Activated CD4-positive, alpha-beta T cell treated with anti-CD3 and anti-CD28 coated beads, Interleukin-2, amount 50 U/mL, for 1 hour (primary cell): ENCODE measurements around the gene TGFB1I1.
"Not testable (repeated sequence)": the region's sequence is repeated elsewhere in the genome, so short reads cannot be mapped to it uniquely, and the experiment has no call there.

Source experiments
- DNase-seq: peaks from one replicate; pipeline ENCODE4 v3.0.0-alpha.2; 2020

Gene TGFB1I1

DNA sequence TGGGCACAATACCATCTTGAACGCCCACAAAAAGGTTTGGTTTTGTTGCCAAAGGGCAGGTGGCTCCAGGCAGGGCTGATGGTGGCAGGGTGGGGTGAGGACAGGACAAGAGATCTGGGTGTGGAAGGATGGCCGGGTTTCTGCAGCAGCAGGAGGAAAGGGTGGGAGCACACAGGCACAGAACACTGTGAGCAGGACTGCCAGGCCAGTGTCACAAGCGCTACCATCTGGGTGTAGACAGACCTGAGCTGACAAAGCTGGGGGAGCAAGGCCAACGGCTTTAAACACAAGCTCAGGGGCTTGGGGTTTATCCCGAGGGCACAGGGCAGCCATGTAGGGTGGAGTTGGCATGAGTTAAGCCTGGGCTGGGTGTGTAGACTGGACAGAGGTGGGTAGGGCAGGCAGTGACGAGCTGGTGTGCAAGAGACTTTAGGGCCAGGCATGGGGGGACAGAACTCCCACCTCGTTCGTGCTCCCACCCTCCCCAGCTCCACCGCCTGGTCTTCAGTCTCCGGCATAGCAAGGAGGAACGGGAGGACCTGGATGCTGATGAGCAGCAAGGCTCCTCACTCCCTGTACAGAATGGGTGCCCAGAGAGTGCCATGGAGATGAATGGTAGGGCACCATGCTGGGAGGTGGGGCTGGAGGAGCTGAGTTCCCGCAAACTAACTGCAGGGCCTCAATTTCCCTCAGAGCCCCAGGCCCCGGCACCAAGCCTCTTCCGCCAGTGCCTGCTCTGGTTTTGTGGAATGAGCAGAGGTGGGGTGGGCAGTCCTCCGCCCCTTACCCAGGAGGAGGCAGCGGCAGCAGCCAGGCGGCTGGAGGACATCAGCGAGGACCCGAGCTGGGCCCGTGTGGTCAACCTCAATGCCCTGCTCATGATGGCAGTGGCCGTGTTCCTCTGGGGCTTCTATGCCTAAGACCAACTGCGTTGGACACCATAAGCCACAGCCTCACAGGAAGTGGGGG is 17.9 kb downstream of the TGFB1I1 start:
- DNase-seq, result no peak

DNA sequence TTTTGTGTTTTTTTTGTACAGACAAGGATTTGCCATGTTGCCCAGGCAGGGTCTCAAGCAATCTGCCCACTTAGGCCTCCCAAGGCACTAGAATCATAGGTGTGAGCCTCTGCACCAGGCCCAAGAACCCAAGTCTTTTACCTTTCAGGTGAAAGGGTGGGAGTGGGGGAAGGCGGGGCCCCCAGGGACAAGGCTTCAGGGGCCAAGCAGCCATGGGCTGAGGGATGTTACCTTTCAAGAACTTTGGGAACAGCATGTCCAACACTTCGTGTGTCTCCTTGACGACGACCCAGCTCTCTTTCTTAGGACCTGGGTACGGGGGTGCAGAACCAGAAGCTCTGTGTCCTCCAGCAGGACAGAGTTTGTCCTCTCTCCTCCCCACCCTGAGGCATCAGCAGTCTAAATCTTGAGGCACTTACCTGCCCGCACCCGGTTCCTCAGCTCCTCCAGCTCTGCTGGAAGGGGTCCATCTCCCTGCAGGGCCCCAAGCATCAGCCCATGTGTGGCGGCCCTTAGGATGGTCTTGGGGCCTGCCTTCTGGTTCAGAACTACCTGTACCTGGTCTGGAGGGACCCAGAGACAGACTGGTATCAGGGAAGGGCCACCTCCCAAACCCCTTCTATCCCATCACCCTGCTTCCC is 19.9 kb downstream of the TGFB1I1 start:
- no peak for DNase-seq

GRCh38 chr16:31493506-31494125 is 21.7 kb downstream of the TGFB1I1 start:
- no peak for DNase-seq

- no peak for DNase-seq
Observed at GRCh38 chr16:31496670-31497069, 24.7 kb downstream of the TGFB1I1 start.

- no peak for DNase-seq
Observed at GRCh38 chr16:31498493-31498892, 26.5 kb downstream of the TGFB1I1 start.

GRCh38 chr16:31499928-31500327 is 28.0 kb downstream of the TGFB1I1 start:
- DNase-seq, result no peak

DNA sequence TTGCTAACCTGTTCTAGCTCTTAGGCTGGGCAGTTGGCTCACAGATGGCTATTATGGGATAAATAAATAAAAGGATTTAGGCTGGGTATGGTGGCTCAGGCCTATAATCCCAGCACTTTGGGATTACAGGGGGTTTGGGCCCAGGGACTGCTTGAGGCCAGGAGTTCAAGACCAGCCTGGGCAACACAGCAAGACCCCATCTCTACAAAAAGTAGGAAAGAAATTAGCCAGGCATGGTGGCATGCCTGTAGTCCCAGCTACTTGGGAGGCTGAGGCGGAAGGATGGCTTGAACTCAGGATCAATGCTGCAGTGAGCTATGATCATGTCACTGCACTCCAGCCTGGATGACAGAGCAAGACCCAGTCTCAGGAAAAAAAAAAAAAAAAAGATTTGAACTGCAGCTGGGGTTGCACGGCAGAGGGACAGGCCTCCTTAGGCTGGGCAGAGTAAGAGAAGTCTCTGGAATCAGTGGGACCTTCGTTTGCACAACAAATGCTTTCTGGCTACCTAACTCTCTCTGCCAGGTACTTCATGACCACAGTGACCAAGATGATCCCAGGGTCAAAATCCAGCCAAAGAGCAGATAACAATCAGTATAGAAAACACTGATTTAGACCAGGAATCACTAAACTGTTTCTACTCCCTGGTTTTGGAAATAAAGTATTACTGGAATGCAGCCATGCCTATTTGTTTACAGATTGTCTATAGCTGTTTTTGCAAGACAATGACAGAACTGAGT is 29.4 kb downstream of the TGFB1I1 start:
- no peak for DNase-seq

DNA sequence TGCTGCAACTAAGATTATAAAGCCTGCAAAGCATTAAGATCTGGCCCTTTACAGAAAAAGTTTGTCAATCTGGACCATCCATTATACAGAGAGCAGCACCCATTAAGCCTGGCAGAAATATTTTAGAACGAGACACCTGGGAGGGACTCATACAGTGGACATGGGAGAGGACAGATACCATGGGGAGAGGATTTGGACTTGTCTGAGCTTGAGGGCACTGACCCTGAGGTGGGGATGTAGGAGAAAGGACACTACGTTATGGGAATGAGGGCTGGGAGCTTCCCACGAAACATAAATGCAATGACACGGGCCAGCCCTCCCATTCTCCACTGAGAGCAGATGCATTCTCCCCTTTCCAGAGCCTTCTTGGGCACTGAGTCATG is 30.0 kb downstream of the TGFB1I1 start:
- DNase-seq, result no peak

GRCh38 chr16:31502981-31503380 is 31.0 kb downstream of the TGFB1I1 start:
- no peak for DNase-seq

DNA sequence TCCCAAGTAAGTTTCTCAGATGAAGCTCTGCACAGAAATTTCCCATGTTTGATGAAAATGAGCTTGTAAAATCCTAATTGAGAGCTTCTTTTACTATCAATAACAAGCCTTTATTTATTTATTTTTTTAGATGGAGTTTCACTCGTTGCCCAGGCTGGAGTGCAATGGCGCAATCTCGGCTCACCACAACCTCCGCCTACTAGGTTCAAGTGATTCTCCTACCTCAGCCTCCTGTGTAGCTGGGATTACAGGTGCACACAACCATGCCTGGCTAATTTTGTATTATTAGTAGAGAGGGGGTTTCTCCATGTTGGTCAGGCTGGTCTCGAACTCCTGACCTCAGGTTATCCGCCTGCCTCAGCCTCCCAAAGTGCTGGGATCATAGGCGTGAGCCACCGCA is 31.6 kb downstream of the TGFB1I1 start:
- DNase-seq, result not testable (repeated sequence)

- DNase-seq, result no peak
Observed at GRCh38 chr16:31504159-31504558, 32.2 kb downstream of the TGFB1I1 start.

DNA sequence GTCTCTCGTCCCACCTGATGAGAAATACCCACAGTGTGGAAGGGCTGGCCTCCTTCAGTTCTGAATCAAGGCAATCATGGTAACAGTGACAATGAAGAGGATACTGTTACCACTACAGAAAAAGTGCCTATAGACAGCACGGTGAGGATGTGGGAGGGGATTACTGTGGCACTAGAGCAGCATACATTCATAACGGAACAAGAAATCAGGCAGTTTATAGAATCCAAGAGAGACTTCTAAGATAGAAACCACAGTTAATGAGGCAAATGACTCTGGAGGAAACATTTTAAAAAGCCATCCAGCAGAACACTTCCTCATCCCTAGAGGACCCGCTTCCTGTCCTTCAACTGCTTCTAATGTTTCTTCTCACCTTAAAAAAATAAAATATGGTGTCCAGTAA is 33.5 kb downstream of the TGFB1I1 start:
- no peak for DNase-seq

- DNase-seq, result peak; percentile 14
Observed at GRCh38 chr16:31507617-31507928, 35.6 kb downstream of the TGFB1I1 start.

DNA sequence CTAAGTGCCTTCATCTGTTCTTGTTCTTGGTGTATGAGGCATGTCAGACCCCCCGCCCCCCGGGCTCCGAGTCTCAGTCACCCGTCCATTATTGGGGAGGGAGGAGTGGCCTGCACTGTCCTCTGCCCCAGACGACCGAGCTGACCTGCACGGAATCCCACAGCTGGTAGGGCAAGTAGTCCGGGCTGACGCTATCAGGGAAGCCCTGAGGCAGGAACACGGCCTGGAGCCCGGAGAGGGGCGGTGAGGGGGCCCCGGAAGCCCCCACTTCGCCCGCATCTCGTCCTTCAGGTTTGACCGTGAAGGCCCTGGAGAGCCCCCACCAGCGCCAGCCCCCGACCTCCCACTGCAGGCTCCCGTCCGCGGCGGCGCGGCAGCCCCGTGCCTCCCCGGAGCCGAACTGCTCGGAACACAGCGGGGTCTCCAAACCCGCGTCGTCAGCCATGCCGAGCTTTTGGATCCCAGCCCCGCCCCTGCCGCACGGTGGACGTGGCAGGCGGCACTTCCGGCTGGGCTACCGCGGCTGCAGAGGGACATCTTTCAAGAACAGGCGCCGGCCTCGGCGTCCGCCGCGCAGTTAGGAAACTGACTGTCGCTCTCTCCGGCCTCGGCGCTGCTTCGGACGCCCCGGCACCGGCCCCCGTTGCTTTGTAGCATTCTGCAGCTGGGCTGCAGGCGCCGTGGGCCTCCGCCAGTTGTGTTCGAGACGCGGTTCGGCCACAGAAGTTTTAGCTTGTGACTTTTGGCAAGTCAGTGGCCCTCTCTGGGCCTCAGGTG is 36.2 kb downstream of the TGFB1I1 start, which contains the start of gene RUSF1:
Gene RUSF1 (minus strand): TSS at position 463 of the 777 bp plus-strand sequence. CDS start 18 bp downstream, at position 445.
- DNase-seq, result peak; percentile 75

DNA sequence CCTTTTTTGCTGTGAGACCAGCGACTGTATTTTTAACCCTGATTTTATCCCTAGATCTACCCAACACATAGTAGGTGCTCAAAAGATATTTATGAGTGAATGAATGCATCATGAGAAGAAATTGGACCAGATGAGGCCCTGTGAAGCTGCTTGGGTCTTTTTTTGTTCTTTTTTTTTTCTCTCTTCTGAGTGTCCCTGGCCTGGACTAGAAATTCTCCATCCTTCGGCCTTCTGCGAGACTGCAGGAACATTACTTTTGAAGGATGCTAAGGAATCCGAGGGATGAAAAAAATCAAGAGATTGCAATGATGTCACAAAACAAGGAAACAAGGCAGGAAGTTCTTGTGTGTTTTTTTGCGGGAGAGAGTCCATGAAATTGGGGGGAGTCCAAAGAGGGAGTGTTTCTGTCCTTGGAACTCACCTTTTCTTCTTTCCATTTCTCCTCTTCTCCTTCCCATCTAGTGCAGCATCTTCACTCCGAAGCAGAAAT is 36.8 kb downstream of the TGFB1I1 start:
- no peak for DNase-seq

- DNase-seq, result no peak
Observed at GRCh38 chr16:31513126-31513525, 41.2 kb downstream of the TGFB1I1 start.

DNA sequence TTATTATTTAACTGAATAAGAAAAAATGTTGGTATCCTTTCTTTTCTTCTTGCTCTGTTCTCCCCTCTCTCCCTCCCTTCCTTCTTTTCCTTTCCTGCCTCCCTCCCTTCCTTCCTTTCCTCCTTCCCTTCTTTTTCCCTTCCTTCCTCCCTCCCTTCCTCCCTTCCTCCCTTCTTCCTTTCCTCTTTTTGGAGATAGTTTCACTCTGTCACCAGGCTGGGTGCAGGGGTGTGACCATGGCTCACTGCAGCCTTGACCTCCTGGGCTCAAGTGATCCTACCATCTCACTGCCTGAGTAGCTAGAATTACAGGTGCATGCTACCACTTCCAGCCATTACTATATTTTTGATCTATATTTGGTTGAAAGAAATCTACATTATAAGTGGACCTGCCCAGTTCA is 41.9 kb downstream of the TGFB1I1 start:
- no peak for DNase-seq

GRCh38 chr16:31517800-31518402 is 45.9 kb downstream of the TGFB1I1 start:
- no peak for DNase-seq

DNA sequence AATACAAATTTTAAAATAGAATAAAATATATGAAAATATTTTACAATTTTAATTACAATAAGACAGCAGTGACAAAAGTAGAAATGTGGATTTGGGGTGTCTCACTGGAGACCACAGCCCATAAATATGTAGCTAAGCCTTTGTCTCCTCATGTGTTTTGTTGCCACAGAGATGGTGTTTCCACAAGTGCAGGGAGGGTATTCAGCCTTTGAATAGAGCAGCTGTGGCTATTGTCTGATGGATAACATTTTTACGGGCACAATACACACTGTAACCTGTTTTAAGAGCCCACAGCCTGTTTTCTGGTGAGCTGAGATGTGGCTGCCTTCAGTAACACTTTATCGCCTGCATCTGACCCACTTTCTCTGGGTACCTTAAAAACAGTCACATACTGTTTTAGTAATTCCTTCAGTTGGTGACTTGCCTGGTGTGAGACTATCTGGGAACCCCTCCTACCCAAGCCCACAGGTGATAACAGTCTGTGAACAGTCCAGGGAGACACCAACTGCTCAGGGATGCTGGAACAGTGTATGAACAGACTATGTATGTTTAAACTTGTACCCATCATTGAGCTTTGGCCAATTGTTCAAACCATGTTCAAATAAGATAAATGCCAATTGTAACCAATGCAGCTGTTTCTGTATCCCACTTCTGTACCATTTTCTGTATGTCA is 47.9 kb downstream of the TGFB1I1 start:
- no peak for DNase-seq

GRCh38 chr16:31521368-31521767 is 49.4 kb downstream of the TGFB1I1 start:
- DNase-seq, result no peak

DNA sequence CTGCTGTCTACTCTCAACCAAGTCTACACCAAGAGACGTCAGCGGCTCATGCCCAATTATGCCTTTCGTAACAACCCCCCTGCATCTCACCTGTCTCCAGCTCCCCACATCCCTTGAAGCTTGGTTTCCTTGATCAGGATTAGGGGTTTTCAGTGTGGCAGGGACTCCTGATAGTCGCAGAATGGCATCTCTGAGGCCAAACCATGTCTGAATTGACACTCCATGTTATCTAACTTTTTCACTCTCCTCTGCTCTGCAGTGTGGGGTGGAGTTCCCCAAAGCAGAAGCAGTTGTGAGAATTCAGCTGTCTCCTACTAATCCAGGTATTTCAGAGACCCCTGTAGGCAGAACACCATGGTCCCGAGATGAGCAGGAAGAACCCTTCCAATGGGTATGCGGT is 50.1 kb downstream of the TGFB1I1 start:
- no peak for DNase-seq
